ENCODE data around the gene ACAN. TPM values are rescaled to one million over a fixed set of nuclear protein-coding genes. Genes with fewer than 3 reads are reported as not detected.

ACAN gene
- total and polyA plus RNA-seq, 2 of the 8 experiments (the other 6 are each of a cell fraction or from before 2014, with no cell fraction given) = 0.71 to 0.73 TPM

GRCh38 chr15:88775776-88776175, 27.5 kb upstream of the ACAN start:
- Histone ChIP-seq H3K27ac (ENCODE audit: low read depth, low read length) (no peak overlapping the region), H3K9me3 (ENCODE audit: insufficient read depth in 2 of 2, low read depth in 1 of 2, low read length in 1 of 2) (no peaks in the 10 kb centered on the region), H3K79me2 (ENCODE audit: control insufficient read depth in 1 of 2, insufficient read depth in 2 of 2, low read length in 2 of 2) (no peaks in the 10 kb centered on the region), H2AK5ac (ENCODE audit: low read depth, low read length) (no peak overlapping the region), H3K23me2 (ENCODE audit: low read depth, low read length) (no peaks in the 10 kb centered on the region), H3K9ac (replicated peaks in 1 of 4; ENCODE audit: extremely low read depth in 1 of 4, low read depth in 3 of 4, low read length in 3 of 4) (no peak overlapping the region), H3K4ac (replicated peaks; ENCODE audit: insufficient read length, low read depth, low read length) (no peak overlapping the region), H4K8ac (ENCODE audit: extremely low read depth, insufficient read depth, low read length) (no peak overlapping the region), H2AFZ (ENCODE audit: low read length) (no peak overlapping the region), H3K4me2 (ENCODE audit: insufficient read depth in 1 of 2, low read depth in 2 of 2, low read length in 2 of 2) (no peak overlapping the region), H2BK5ac (ENCODE audit: low read depth, low read length) (no peak overlapping the region), H3K4me1 (replicated peaks in 1 of 4; ENCODE audit: control insufficient read depth in 3 of 4, insufficient read depth in 4 of 4, low read length in 3 of 4) (no peaks in the 10 kb centered on the region), H4K20me1 (replicated peaks in 1 of 2; ENCODE audit: control insufficient read depth in 1 of 2, insufficient read depth in 2 of 2, low read length in 2 of 2) (no peaks in the 10 kb centered on the region), H3K14ac (ENCODE audit: insufficient read length) (no peak overlapping the region), H4K91ac (replicated peaks; ENCODE audit: insufficient read length, low read length) (no peak overlapping the region), H4K5ac (ENCODE audit: insufficient read length, low read depth, low read length) (no peak overlapping the region), H2BK20ac (ENCODE audit: low read length) (no peak overlapping the region), H3K18ac (ENCODE audit: extremely low read depth, low read length) (no peak overlapping the region), H3K23ac (ENCODE audit: insufficient read length) (no peak overlapping the region), H3K79me1 (ENCODE audit: low read depth, low read length) (no peaks in the 10 kb centered on the region), H3K56ac (replicated peaks; ENCODE audit: insufficient read length, low read depth, low read length) (no peak overlapping the region), H3K4me3 (ENCODE audit: extremely low read depth in 1 of 4, insufficient read depth in 2 of 4, low read depth in 3 of 4, low read length in 4 of 4) (no peak overlapping the region), H2BK120ac (replicated peaks; ENCODE audit: low read depth, low read length) (no peak overlapping the region), H2BK15ac (ENCODE audit: low read length) (no peak overlapping the region), H3K27me3 (replicated peaks in 1 of 4; ENCODE audit: control insufficient read depth in 3 of 4, extremely low read depth in 1 of 4, insufficient read depth in 3 of 4, low read length in 3 of 4) (no peaks in the 10 kb centered on the region), H2BK12ac (ENCODE audit: low read depth, low read length) (no peak overlapping the region), H3K36me3 (ENCODE audit: control insufficient read depth in 2 of 4, insufficient read depth in 4 of 4, low read length in 3 of 4) (no peaks in the 10 kb centered on the region)
- no peak for DNase-seq (ENCODE audit: low read depth in 1 of 2, low spot score in 2 of 2)
- CTCF ChIA-PET (ENCODE audit: partially characterized antibody) = no interaction called here
- POLR2A ChIA-PET (ENCODE audit: partially characterized antibody) = no interaction called here
- FAIRE-seq = no peak
- no peak for TF ChIP-seq FOSL1 (IDR thresholded peaks at IDR 0.05; ENCODE audit: insufficient read depth, low read depth, low read length)
- WGBS, 2 experiments (ENCODE audit: extremely low coverage in 1 of 2, insufficient coverage in 1 of 2, insufficient read length in 1 of 2, insufficient replicate concordance in 2 of 2, low coverage in 1 of 2, low lambda C conversion rate in 2 of 2, missing lambda C conversion rate in 1 of 2) = 95% methylated on average over 4 of the region's 4 CpGs; no CpG with 5 or more reads in 1 of the 2 experiments
